ENCODE data around the gene TMPRSS11E.
"Not testable (repeated sequence)": the region's sequence is repeated elsewhere in the genome, so short reads cannot be mapped to it uniquely, and the experiment has no call there.

- not testable (repeated sequence) for TF ChIP-seq CTCF, POLR2A (IDR thresholded peaks at IDR 0.05)
Measured at GRCh38 chr4:68407015-68407867, 40.0 kb upstream of the TMPRSS11E start.
